Activated CD4-positive, alpha-beta T cell treated with anti-CD3 and anti-CD28 coated beads, Interleukin-2, Interleukin-6, amounts not matched to agents 100 ng/mL and 50 ng/mL, durations not matched to agents 16 hours and 8 hours (primary cell): Measurements from ENCODE around the gene RAD51B.
"Not testable (repeated sequence)": the region's sequence is repeated elsewhere in the genome, so short reads cannot be mapped to it uniquely, and the experiment has no call there.

Source experiments
- DNase-seq: peaks from one replicate; pipeline ENCODE4 v3.0.0-alpha.2; 2020

The RAD51B gene

DNA sequence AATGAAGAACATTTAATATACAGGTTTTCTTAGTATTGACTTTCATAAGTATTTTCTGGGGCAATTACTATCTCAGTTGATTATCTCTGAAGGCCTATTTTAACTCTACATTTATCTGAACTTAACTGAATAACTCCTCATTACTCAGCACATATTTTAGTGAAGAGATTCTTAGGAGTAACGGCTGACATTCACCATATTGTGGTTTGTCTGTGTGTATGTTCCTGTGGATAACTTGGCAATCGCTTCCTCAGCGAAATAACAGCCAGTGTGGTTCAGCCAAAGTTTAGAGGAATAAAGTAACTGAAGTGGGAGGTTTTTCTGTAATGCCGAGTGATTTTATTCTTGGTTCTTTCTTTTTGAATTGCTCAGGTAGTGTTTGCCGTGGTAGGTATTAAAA lies 168.0 kb downstream of the RAD51B start:
- no peak for DNase-seq

- DNase-seq: not testable (repeated sequence)
Observed at GRCh38 chr14:67988210-67988609, 168.6 kb downstream of the RAD51B start.

DNA sequence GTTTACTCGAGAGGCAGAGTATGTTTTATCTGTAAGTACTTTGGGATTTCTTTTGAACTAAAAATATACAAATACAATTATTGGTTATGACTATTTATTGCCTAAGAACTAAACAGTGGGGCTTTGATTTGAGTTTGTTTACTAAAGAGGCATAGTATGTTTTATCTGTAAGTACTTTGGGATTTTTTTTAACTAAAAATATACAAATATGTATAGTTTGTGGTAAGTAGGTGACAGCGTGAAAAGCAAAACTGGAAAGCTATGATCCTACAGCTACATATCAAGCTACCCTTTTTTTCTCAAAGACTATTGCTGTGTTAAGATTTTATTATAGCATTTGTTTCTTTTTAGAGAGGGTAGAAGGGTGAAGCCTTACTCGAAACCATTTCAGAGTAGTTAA lies 171.0 kb downstream of the RAD51B start:
- no peak for DNase-seq

GRCh38 chr14:67994531-67994930 lies 175.0 kb downstream of the RAD51B start:
- DNase-seq: no peak

DNA sequence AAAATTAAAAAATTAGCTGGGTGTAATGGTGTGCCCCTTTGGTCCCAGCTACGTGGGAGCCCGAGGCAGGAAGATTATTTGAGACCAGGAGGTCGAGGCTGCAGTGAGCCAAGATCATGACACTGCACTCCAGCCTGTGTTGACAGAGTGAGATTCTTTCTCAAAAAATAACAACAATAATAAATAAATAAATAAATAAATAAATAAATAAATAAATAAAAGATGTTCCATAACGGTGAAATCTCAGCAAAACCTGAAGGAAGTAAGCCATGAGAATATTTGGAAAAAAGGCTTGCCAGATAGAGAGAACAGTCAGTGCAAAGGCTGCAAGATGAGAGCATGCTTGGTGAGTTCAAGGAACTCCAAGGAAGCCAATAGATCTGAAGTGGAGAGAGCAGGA lies 176.7 kb downstream of the RAD51B start:
- no peak for DNase-seq

DNA sequence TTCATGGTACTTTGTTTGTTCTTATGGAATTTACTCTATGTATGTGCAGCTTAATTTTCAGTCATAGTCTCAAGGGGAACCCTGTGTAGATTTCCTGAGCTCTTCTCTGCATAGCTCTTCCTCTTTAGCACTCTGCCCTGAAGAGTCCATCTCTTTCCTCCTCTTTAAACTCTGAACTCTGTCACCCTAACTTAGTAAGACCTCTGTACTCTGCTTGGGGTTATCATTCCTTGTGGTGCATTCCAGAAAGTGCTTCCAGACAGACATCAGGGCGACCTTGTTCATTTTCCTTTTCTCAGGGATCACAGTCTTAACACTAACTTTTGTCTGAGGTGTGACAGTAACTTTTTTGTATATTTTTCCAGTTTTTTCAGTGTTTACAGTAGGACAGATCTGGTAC lies 179.3 kb downstream of the RAD51B start:
- no peak for DNase-seq

GRCh38 chr14:67999290-67999689 lies 179.7 kb downstream of the RAD51B start:
- DNase-seq: no peak

DNA sequence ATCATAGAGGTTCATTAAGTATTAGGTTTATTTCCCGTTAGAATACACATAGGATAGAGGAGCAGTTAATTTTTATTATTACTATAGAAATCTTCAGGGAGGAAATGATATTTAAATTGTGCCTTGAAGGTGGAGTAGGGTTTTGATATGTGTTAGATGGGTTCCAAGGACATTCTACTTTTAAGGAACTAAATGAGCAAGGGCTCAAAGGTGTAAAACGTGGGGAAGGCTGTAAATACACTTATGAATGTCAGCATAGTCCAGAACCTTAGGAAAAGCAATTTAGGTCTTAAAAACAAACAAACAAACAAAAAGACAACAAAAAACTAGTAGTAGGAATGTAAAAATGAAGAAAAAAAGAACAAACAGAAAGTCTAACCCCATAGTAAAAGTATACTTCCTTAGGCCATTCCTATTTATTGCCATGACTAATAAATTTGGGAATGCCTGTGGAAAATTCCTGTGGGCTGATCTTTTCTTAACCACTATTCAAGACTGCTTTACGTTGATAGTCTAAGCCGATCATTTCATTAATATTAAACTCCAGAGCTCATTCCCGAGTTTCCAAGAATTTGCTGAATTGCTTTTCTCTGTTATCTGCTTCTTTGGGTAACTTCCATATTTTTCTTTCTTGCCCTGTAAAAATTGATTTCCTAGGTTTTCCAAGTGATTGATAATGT lies 180.3 kb downstream of the RAD51B start:
- no peak for DNase-seq

- DNase-seq: no peak
Observed at GRCh38 chr14:68000511-68000910, 180.9 kb downstream of the RAD51B start.

GRCh38 chr14:68008491-68008890 lies 188.9 kb downstream of the RAD51B start:
- DNase-seq: no peak

- DNase-seq: no peak
Observed at GRCh38 chr14:68011406-68012028, 191.9 kb downstream of the RAD51B start.

- DNase-seq: no peak
Observed at GRCh38 chr14:68012871-68013270, 193.3 kb downstream of the RAD51B start.

- DNase-seq: no peak
Observed at GRCh38 chr14:68013326-68013725, 193.7 kb downstream of the RAD51B start.

DNA sequence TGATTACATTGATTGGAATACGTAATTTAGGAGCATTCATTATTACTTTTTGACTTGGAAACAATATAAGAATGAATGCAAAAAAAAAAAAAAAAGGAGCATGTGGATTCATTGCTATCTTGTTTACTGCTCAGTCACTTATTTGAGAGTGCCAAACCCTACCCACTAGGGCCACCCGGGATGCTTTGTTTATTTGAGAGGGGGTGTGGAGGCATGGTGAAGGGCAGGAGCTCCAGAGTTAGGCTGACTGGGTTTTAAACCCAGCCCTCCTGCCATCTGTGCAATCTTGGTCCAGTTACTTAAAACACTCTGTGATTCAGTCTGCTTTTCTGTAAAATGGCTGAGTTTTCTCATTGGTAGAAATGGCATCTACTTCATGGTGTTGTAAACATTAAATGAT lies 195.2 kb downstream of the RAD51B start:
- no peak for DNase-seq

DNA sequence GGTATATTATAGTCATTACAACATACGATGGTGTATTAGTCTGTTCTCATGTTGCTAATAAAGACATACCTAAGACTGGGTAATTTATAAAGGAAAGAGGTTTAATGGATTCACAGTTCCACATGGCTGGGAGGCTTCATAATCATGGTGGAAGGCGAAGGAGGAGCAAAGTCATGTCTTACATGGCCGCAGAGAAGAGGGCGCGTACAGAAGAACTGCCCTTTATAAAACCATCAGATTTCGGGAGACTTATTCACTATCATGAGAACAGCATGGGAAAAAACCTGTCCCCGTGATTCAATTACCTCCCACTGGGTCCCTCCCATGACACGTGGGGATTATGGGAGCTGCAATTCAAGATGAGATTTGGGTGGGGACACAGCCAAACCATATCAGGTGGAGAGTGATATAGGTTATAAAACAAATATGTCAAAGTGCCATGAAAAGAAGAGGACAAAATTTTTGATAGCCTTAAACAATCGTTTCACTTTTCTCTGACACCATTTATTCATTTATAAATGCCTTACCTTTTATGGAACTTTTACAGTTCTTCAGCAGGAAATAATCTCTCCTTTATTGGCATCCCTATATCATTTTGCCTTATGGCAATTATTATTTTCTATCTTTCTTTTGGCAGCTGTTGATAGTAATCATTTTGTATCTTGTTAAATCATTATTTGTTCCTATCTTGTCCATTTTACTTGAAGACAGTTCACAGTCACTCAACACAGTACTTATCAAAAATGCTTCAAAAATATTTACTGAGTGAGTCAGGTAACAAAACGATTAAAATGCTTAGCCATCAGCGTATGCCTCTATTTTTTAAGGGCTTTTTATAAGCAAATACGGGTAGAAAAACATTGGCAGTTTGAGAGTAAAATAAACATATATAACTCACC lies 196.0 kb downstream of the RAD51B start:
- DNase-seq: no peak

- no peak for DNase-seq
Observed at GRCh38 chr14:68016255-68016914, 196.8 kb downstream of the RAD51B start.

DNA sequence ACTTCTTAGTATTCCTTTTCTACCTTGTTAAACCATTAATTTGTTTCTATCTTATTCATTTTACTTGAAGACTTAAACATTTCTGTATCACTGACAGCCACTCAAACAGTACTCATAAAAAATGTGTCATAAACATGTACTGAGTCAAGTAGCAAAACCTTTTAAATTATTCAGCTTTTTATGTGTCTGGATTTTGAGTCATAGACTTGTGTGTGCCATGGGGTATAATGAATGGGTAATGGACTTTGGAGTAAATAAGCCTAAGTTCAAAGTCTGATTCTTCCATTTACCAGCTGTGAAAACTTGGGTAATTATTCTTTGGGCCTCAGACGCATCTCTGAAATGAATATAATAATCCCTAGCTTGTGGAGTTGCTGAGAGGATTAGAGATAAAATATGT lies 199.0 kb downstream of the RAD51B start:
- no peak for DNase-seq

DNA sequence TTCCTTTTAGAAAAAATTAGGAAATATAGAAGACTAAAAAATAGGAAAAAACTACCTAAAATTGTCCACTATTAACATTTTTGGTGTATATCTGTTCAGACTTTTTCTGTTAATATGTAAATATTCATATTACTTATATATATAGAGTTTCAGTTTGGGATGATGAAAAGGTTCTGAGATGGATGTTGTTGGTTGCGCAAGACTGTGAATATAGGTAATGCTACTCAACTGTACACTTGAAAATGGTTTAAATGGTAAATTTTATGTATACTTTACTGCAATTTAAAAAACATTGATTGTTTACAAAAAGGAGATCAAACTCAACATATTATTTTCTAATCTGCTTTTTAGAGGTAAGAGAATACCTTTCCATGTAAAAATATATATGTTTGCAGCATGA lies 200.9 kb downstream of the RAD51B start:
- DNase-seq: no peak

DNA sequence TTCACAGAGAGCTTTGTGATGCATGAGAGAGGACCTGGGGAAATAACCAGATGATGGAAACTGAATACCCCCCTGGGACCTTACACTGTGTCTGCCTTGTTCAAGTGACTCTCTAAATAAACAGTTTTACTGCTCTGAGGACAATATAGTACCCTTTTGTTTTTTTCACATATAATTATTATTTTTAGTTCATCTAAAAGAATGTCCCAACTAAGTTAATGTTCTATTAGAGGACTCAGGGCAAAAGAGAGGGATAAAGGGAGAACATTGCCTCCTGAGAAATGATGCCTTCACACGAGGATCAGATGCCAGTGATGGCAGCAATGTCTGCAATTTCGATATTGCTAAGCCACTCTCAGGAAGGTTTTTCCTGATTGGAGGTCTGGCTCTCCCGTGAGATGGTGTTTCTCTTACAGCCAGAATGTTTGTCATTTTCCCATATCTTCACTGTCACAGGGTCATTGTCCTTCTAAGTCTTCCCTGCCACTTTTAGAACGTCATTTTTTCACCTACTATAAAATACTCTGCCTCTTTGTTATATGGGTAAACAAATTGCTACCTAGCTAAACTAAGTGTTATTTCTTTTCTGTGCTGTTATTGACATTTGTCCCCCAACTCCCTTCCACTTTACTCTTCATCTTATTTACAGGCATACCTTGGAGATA lies 201.6 kb downstream of the RAD51B start:
- no peak for DNase-seq

DNA sequence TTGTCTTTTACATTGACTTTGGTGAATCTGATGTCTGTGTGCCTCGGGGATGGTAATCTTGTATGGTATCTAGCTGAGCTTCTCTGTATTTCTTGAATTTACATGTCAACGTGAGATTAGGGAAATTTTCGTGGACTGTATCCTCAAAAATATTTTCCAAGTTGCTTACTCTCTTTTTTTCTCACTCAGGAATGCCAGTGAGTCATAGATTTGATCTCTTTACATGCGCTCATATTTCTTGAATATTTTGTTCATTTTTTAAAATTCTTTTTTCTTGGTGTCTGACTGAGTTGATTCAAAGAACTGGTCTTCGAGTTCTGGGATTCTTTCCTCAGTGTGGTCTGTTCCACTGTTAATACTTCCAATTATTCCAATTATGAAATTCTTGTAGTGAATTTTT lies 207.7 kb downstream of the RAD51B start:
- DNase-seq: no peak

DNA sequence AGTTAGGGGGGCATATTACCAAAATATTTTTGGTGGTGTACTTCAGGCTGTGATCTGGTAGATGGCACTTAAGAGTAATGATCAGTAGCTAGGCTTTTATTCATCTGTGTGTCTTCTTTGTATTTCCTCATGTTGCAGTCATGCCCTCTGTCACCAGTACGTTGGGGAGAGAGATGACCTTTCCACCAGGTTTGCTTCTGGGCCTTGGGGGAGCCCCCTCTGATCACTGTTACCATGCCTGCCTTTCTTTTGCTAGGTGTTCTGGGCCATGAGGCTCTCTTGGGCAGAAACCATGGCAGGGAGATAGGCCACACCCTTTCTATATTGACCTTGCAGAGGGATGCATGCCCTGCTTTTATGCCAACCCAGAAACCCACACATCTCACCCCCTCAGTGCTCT lies 208.5 kb downstream of the RAD51B start:
- DNase-seq: no peak

DNA sequence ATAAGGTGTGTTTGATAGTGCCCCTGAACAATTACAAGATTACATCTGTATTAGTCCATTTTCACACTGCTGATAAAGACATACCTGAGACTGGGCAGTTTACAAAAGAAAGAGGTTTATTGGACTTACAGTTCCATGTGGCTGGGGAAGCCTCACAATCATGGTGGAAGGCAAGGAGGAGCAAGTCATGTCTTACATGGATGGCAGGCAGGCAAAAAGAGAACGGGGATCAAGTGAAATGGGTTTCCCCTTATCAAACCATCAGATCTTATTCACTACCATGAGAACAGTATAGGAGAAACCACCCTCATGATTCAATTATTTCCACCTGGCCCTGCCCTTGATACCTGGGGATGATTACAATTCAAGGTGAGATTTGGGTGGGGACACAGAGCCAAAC lies 211.4 kb downstream of the RAD51B start:
- DNase-seq: not testable (repeated sequence)

GRCh38 chr14:68032154-68032553 lies 212.6 kb downstream of the RAD51B start:
- no peak for DNase-seq
